HK-2 (cell line): ENCODE data around the gene SEC24B.

Source experiments
- DNase-seq: peaks from one replicate; pipeline ENCODE4 v3.0.0-alpha.2; 2018; ENCODE audit not compliant: unreplicated experiment

The SEC24B gene

DNA sequence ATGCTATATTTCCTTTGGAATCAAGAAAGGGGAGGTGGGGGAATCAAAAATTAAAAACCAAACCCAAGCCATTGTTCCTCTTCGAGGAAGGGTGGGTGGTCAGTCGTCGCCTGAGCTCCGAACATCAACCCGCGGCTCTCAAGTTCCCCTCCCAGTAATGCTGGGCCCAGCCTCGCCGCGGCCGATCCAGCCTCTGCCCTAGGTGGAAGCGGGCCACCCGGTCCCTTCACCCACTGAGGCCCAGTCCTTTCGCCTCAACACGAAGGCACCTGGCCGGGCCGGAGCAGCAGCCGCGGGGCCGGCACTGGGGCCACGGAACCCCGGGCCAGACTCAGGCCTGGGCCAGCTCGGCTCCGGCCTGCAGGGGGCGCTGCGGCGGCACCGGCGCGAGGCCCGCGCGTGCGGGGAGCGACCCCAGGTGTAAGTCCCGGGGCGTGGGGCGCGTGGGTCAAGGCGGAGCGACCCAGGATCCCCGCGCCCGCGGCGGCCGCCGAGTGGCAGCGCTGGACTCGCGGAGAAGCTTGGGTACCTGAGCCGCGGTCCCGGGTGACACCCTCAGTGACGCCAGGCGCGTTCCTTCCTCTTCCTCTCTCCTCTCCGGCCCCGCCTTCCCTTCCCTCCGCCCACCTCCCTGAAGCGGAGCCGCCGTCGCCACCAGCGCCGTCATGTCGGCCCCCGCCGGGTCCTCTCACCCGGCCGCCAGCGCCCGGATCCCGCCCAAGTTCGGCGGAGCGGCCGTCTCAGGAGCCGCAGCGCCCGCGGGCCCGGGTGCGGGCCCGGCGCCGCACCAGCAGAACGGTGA is at the start of gene SEC24B:
SEC24B (plus strand) TSS at position 611 of the 802 bp plus-strand sequence; CDS start at position 666, 55 bp downstream.
- peak; percentile 92 for DNase-seq

GRCh38 chr4:109383823-109384222 is 49.8 kb upstream of the SEC24B start:
- DNase-seq = no peak

DNA sequence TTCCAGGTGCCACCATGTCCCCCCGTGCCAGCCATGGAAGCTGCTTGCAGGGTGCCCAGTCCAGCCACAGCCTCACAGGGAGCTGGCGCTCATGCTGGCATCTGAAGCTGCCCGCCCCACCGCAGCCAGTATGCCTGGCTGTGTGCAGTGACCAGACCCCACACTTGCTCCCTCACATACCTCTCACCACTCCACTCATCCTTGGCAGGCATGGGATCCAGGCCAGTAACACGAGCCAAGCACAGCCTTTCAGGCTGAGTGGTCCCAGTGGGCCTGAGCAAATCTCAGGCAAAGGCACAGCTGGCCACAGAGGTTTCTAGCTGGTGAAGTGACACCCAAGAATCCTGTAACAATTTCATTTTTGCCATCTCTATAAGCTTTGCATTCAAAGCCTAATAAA is 48.4 kb upstream of the SEC24B start:
- no peak for DNase-seq

- DNase-seq = no peak
Measured at GRCh38 chr4:109389369-109390114, 44.1 kb upstream of the SEC24B start.

GRCh38 chr4:109390115-109390768 is 43.4 kb upstream of the SEC24B start:
- DNase-seq = no peak

DNA sequence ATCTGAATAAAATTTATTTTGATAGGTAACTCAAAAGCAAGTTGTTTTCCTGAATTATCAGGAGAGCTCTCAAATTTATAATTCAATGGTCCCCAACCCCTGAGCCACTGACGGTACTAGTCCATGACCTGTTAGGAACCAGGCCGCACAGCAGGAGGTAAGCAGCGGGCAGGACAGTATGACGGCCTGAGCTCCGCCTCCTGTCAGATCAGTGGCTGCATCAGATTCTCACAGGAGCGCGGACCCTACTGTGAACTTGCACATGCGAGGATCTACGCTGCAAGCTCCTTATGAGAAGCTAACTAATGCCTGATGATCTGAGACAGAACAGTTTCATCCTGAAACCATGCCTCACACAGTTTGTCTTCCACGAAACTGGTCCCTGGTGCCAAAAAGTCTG is 37.9 kb upstream of the SEC24B start:
- DNase-seq = no peak

- DNase-seq = no peak
Measured at GRCh38 chr4:109398928-109399327, 34.7 kb upstream of the SEC24B start.

- no peak for DNase-seq
Measured at GRCh38 chr4:109406337-109406931, 27.2 kb upstream of the SEC24B start.

- DNase-seq = no peak
Measured at GRCh38 chr4:109407027-109407737, 26.4 kb upstream of the SEC24B start.

GRCh38 chr4:109408711-109409110 is 24.9 kb upstream of the SEC24B start:
- no peak for DNase-seq

DNA sequence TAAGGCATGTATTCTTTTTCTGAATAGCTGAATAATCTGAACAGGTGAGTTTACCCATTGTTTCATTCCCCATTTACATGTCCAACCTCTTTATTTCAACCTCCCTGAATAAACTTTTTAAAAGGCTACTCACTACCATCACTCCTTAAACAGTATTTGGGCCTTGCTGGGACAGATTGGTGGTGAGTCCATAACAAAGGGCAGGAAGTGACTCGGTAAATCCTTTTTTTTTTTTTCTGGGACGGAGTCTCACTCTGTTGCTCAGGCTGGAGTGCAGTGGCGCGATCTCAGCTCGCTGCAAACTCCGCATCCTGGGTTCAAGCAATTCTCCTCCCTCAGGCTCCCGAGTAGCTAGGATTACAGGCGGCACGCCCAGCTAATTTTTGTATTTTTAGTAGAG is 23.4 kb upstream of the SEC24B start:
- no peak for DNase-seq

DNA sequence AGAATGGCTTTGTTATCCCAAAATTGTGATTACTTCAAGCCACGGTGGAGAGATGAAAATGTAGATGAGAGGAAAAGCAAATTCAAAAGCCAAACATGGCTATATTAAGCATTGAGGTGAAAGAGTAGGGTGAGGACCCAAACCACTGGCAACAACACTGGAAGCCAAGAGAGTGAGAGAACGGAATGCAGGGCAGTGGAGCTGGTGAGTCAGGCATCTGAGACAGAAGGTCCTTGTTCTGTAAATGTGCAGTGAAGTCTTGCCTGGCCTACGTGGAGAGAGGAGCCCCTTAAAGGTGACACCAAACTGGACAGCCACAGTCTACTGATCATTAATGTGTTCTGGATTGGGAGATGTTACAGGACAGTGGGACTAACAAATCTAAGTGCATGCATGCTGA is 22.8 kb upstream of the SEC24B start:
- DNase-seq = no peak

GRCh38 chr4:109411964-109412363 is 21.7 kb upstream of the SEC24B start:
- no peak for DNase-seq

DNA sequence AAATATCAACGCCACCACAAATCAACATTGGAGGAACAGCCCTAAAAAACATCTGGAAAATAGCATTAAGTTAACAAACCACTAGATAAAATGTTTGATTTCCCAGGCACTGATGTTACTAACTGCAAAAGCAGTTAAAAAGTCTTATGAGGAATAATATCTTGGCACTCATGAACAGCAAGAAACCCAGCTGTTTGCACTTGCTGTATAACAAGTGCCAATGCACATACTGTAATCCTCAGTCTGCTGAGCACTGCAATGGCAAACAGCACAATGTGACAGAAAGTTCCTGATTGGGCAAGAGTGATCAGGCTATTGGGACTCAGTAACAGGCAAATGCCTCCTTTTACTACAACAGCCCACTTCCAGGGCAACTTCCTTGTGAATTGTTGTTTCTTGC is 20.8 kb upstream of the SEC24B start:
- no peak for DNase-seq

- no peak for DNase-seq
Measured at GRCh38 chr4:109414938-109415337, 18.7 kb upstream of the SEC24B start.

GRCh38 chr4:109418588-109418987 is 15.0 kb upstream of the SEC24B start:
- no peak for DNase-seq

- no peak for DNase-seq
Measured at GRCh38 chr4:109419679-109420078, 13.9 kb upstream of the SEC24B start.

GRCh38 chr4:109424093-109424841 is 9.3 kb upstream of the SEC24B start:
- DNase-seq = no peak

GRCh38 chr4:109425405-109425804 is 8.2 kb upstream of the SEC24B start:
- no peak for DNase-seq

GRCh38 chr4:109429545-109429944 is 4.1 kb upstream of the SEC24B start:
- no peak for DNase-seq

- no peak for DNase-seq
Measured at GRCh38 chr4:109432203-109432602, 1.4 kb upstream of the SEC24B start.
